Measurements from ENCODE around the gene CCT6A. TPM values are rescaled to one million over a fixed set of nuclear protein-coding genes. Genes with fewer than 3 reads are reported as not detected.

CCT6A gene
- total and polyA plus RNA-seq, 9 of the 15 experiments (the other 6 are each of a cell fraction or from before 2014, with no cell fraction given) = 244 to 708 (median 387) TPM

- 0 out of 2 replicates have a peak, but pooled peaks have one; percentile 48 for TF ChIP-seq MBD1 (CRISPR knock-in tag; IDR thresholded peaks at IDR 0.05)
- peak; percentile 72 for TF ChIP-seq SMC3 (conservative IDR thresholded peaks at IDR 0.05; ENCODE audit: insufficient read depth, low read depth, low read length)
- 0 out of 2 replicates have a peak, but pooled peaks have one; percentile 7 for TF ChIP-seq USF1 (CRISPR knock-in tag; IDR thresholded peaks at IDR 0.05)
- TF ChIP-seq VEZF1 (CRISPR knock-in tag; IDR thresholded peaks at IDR 0.05) = no peak
- TF ChIP-seq CC2D1A (IDR thresholded peaks at IDR 0.05) = peak; percentile 87; the same call in 1 of the 2 replicates
- no peak for TF ChIP-seq RBM17 (IDR thresholded peaks at IDR 0.05; ENCODE audit: borderline replicate concordance, low read depth, low read length)
- peak; percentile 45 for TF ChIP-seq RBM39 (optimal IDR thresholded peaks at IDR 0.05; ENCODE audit: low read depth, low read length)
- TF ChIP-seq NFE2 (IDR thresholded peaks at IDR 0.05; ENCODE audit: low read depth) = 0 out of 2 replicates have a peak, but pooled peaks have one; percentile 12
- no peak for TF ChIP-seq PURB (CRISPR knock-in tag; IDR thresholded peaks at IDR 0.05; ENCODE audit: low read depth)
- no peak for TF ChIP-seq NEUROD1 (IDR thresholded peaks at IDR 0.05; ENCODE audit: borderline replicate concordance, low read depth, low read length, partially characterized antibody)
- TF ChIP-seq KDM4B (IDR thresholded peaks at IDR 0.05; ENCODE audit: borderline replicate concordance in 2 of 2, low read depth in 1 of 2) = 0 out of 4 replicates have a peak, but pooled peaks of 1 of the 2 experiments have one; percentile 41
- TF ChIP-seq TEAD4 (IDR thresholded peaks at IDR 0.05; ENCODE audit: low read length) = no peak
- no peak for TF ChIP-seq TEAD4 (CRISPR knock-in tag; IDR thresholded peaks at IDR 0.05; ENCODE audit: borderline replicate concordance)
- TF ChIP-seq GTF2A2 (tag; IDR thresholded peaks at IDR 0.05) = no peak
- TF ChIP-seq STAG1 (CRISPR knock-in tag; IDR thresholded peaks at IDR 0.05; ENCODE audit: borderline replicate concordance) = peak; percentile 22; the same call in 1 of the 2 replicates
- peak in 1 of 2 experiments; percentile 75; a peak in 1 of 4 replicates for TF ChIP-seq MLLT1 (IDR thresholded peaks at IDR 0.05)
Observed at GRCh38 chr7:56074371-56074791, 22.8 kb downstream of the CCT6A start (continued).
